Lower leg skin (tissue), 3 donors: Measurements from ENCODE around the gene PLOD1.

Source experiments
- CTCF ChIP-seq, 3 donors: fragments of 450-650 bp; IDR thresholded peaks; one replicate each; pipeline ENCODE4 v1.5.1; 2016; ENCODE audit warnings: antibody characterized with exemption in 3 of 3, mild to moderate bottlenecking in 3 of 3, moderate library complexity in 2 of 3
- POLR2A ChIP-seq, 2 donors: fragments of 450-650 bp; IDR thresholded peaks; one replicate each; pipeline ENCODE4 v1.6.1; 2016 to 2017; ENCODE audit warnings: antibody characterized with exemption in 2 of 2, mild to moderate bottlenecking in 1 of 2, moderate library complexity in 1 of 2

DNA sequence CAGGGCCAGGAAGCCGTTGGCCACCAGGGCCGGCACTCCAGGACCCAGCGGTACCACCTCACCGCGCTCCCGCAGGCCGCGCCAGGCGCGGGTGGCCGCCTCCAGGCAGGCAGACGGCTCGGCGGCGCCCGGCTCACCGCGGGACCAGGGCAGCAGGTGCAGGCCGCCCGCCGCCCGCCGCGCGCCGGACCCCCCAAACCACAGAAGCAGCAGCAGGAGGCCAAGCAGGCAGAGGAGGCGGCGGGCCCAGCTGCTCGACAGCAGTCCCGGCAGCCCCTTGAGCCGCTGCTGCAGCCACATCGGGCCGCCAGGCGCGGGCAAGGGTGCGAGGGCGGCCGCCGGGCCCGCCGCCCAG, 8.6 kb upstream of the PLOD1 start:
- no peak for TF ChIP-seq POLR2A (IDR thresholded peaks at IDR 0.05)
- TF ChIP-seq CTCF (IDR thresholded peaks at IDR 0.05), result no peak
